Measurements from ENCODE around the gene GCAT.

DNA sequence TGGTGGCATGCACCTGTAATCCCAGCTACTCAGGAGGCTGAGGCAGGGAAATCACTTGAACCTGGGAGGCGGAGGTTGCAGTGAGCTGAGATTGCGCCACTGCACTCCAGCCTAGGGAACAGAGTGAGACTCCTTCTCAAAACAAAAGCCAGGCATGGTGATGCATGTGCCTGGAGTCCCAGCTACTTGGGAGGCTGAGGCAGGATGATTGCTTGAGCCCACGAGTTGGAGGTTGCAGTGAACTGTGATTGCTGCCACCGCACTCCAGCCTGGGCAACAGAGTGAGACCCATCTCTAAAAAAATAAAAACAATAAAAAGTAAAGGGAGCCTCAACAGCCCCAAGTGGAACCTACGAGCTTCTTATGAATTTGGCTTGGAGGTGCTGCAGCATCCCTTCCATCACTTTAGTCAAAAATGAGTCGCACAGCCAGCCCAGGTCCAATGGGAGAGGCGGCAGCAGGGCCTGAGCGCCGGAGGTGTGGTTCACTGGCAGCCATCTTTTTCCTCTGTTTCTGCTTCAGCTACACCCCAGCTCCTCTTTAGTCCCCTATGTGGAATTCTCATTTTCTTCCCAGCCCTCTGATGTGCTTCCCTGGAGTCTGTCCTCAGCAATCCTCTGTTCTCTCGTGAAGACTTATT, 29.2 kb upstream of the GCAT start:
- TF ChIP-seq, protein P1, sequence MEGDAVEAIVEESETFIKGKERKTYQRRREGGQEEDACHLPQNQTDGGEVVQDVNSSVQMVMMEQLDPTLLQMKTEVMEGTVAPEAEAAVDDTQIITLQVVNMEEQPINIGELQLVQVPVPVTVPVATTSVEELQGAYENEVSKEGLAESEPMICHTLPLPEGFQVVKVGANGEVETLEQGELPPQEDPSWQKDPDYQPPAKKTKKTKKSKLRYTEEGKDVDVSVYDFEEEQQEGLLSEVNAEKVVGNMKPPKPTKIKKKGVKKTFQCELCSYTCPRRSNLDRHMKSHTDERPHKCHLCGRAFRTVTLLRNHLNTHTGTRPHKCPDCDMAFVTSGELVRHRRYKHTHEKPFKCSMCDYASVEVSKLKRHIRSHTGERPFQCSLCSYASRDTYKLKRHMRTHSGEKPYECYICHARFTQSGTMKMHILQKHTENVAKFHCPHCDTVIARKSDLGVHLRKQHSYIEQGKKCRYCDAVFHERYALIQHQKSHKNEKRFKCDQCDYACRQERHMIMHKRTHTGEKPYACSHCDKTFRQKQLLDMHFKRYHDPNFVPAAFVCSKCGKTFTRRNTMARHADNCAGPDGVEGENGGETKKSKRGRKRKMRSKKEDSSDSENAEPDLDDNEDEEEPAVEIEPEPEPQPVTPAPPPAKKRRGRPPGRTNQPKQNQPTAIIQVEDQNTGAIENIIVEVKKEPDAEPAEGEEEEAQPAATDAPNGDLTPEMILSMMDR (IDR thresholded peaks at IDR 0.05; ENCODE audit: low read depth, low read length, missing input control), result no peak
- TF ChIP-seq, protein P2, sequence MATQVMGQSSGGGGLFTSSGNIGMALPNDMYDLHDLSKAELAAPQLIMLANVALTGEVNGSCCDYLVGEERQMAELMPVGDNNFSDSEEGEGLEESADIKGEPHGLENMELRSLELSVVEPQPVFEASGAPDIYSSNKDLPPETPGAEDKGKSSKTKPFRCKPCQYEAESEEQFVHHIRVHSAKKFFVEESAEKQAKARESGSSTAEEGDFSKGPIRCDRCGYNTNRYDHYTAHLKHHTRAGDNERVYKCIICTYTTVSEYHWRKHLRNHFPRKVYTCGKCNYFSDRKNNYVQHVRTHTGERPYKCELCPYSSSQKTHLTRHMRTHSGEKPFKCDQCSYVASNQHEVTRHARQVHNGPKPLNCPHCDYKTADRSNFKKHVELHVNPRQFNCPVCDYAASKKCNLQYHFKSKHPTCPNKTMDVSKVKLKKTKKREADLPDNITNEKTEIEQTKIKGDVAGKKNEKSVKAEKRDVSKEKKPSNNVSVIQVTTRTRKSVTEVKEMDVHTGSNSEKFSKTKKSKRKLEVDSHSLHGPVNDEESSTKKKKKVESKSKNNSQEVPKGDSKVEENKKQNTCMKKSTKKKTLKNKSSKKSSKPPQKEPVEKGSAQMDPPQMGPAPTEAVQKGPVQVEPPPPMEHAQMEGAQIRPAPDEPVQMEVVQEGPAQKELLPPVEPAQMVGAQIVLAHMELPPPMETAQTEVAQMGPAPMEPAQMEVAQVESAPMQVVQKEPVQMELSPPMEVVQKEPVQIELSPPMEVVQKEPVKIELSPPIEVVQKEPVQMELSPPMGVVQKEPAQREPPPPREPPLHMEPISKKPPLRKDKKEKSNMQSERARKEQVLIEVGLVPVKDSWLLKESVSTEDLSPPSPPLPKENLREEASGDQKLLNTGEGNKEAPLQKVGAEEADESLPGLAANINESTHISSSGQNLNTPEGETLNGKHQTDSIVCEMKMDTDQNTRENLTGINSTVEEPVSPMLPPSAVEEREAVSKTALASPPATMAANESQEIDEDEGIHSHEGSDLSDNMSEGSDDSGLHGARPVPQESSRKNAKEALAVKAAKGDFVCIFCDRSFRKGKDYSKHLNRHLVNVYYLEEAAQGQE (IDR thresholded peaks at IDR 0.05), result no peak
- TF ChIP-seq RXRA (IDR thresholded peaks at IDR 0.05), result no peak
